Left hindlimb (tissue), 1 donor: ENCODE measurements around the gene SFI1.
"Not testable (repeated sequence)": the region's sequence is repeated elsewhere in the genome, so short reads cannot be mapped to it uniquely, and the experiment has no call there.

Experiments
- DNase-seq: peaks from one replicate; pipeline ENCODE4 v3.0.0-alpha.2; 2018

The SFI1 gene

DNA sequence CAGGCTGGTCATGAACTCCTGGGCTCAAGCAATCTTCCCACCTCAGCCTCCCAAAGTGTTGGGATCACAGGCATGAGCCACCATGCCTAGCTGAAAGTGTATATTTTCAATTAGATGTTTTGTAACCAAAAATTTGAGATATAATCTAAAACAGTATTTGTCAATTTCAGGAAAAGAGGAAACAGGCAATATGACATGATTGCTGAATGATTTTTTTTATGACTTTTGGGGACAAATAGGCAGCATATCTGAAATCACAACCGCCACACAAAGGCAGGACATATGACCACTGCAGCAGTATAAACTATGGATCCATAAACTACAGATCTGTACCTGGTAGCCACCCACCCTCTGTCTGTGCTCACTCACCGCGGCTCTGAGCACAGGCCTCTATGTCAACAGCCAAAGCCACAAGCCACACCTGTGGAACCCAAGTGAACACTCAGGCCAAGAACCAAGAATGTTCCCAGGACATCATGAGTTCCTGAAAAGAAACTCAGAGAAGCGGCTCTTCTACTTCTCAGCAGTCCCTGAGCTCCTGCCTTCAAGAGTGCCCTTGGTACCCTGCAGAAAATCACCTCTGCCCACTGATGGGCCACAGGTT, 143.2 kb downstream of the SFI1 start:
- no peak for DNase-seq

DNA sequence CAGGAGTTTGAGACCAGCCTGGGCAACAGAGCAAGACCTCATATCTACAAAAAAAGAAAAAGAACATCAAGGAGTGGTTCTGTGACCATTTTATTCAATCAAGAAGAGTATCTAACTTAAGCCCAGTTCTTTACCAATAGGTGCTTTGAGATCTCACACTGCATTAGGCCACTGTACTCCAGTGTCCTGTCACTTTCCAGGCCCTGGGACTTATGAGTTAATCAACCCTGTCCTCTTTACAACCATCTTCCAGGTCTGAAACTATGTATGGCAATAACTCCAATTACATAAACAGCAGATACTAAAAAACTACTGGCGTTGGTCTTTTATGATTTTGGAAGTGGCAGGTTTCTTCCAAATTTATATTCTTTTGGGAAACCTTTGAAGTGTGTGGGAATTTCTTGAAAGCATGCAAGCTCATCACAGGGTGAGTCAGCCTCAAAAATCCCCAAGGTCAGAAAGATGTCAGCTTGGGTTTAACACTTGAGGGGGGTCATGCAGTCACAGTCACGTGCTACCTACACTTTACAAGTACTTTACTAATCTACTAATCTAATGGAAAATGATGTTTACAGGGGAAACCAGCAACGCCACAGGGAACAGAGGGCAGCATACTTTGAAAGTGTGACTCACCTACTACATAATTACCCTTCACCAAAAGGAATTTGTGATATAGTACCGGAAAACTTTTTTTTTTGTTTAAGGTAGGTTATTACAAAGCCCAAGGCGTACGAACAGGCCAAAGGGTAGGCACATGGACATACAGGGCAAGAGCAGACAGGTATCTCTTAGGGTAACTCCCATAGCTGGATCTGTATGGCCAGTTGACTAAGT, 150.1 kb downstream of the SFI1 start:
- DNase-seq = no peak

DNA sequence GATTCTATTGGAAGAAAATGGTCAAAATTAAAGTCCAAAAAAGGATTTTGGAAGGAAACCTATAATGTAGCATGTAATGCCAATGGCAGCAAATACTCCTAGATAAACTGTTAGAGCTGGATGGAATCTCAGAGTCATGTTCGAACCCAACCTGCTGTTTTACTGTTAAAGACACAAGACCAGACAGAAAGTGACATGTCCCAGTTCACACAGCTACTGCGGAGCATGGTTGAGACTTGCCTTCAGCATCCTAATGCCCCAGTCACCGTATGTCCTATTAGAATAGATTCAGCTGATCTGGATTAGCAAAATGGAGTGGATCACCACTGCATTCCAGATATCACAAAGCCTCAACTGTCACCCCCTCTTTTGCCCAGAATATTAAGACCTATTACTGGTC, 150.7 kb downstream of the SFI1 start:
- no peak for DNase-seq

DNA sequence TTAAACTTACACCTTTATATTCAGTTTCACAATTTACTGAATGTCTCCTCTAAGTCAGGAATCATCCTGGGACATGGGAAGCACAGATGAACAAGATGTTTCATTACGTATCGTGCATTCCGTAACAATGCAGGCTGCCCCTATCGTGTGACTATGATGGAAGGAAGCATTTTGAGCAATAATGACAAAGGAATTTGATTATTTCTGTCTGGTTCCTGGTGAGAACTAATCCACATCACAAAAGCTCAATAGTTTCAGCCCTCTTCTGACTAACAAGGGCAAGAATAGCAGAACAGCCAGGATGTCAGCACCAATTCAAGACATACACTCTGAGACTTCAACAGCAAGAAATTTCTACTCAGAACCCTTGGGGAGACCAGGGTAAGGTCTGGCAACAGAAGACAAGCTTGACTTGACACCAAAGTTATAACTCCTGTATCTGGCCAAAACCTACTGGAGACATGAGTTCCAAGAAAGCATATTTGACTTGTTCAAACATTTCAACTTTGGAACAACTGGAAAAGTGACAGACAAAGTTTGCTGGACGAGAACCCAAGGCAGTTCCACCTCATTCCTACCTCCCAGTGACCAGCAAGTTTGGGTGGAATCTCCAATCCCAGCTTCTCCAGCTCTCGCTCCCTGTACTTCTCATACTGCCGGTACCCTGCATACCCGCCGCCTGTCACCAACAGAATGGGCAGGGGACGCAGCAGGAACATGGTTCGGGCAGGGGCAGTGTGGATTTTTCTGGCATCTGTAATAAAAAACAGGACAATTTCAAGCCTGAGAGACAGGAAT, 151.4 kb downstream of the SFI1 start:
- no peak for DNase-seq

DNA sequence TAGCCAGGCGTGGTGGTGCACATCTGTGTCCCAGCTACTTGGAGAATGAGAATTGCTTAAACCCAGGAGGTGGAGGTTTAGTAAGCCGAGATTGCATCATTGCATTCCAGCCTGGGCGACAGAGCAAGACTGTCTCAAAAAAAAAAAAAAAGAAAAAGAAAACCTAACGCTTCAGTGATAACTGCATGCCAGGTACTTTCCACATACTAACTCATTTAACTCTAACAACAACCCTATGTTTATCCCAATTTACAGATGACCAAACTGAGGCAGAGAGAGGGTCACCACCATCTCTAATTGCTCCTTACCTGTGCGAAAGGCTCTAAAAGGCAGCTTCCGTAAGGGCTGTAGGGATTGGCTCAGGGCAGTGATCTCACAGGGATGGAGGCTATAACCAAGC, 154.1 kb downstream of the SFI1 start:
- no peak for DNase-seq

DNA sequence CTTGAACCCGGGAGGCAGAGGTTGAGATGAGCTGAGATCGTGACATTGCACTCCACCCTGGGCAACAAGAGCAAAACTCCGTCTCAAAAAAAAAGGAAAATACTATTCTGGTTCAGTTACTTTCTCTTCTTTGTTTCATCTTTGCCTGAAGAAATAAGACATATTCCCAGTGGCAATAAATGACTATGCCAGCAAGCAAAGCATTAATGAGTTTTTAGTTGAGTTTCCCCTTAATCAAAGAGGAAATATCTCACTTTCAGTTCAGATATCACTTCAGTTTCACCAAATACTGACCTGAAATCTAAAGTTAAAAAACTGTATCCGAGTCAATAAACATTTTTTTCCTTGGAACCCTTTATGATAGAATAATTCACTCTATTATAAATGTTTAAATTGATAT, 155.3 kb downstream of the SFI1 start:
- DNase-seq = no peak

DNA sequence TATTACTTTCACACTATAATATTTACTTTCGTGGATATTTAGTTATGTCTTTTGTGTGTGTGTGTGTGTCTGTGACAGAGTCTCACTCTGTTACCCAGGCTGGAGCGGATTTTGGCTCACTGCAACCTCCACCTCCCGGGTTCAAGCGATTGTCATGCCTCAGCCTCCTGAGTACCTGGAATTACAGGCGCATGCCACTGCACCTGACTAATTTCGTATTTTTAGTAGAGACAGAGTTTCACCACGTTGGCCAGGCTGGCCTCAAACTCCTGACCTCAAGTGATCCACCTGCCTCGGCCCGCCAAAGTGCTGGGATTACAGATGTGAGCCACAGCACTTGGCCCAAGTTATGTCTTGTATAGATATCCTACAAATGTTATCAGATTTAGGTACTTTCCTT, 155.8 kb downstream of the SFI1 start:
- no peak for DNase-seq

DNA sequence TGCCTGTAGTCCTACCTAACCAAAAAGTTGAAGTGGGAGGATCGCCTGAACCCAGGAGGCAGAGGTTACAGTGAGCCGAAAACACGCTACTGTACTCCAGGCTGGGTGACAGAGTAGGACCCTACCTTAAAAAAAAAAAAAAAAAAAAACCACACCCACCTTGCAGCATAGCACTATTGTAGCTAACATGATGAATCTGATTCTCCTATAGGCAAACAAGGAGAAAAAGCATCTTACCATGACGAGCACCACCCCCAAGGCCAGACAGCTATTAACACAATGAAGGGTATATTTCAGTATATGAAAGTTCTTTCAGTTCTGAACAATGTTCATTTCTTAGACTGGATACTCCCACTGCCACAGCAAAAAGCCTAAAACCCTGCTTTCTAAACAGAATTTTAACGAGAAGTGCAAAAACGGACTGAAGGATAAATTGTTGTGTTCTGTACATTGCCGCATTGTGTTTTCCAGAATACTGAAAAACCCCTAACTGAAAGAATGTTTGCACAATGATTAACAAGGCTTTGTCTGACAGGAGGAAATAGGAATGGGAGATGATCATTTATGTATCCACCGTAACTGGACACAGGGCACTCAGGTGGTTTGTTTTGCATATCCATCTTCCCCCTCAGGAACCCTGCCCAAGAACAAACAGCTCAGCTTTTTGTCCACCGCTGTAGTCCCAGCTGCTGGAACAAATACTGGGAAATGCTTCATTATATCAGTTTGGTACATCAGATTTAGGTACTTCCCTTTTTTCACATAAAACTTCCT, 156.8 kb downstream of the SFI1 start:
- no peak for DNase-seq

DNA sequence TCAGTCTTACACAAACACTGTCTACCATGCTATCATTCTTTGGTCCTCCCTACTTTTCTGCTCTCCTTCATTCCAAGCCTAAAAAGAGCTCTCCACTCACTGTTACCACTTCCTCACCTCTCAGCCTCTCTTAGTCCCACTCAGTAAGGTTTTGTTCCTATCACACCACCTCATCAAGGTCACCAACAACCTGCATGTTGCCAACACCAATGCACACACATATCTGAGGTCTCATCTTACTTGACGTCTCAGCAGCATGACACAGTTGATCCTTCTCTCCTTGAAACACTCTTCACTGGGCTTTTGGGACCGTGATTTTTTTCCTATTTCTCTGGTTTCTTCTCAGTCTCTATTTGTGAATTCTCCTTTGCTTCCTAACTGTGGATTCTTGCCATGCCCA, 157.6 kb downstream of the SFI1 start:
- no peak for DNase-seq

DNA sequence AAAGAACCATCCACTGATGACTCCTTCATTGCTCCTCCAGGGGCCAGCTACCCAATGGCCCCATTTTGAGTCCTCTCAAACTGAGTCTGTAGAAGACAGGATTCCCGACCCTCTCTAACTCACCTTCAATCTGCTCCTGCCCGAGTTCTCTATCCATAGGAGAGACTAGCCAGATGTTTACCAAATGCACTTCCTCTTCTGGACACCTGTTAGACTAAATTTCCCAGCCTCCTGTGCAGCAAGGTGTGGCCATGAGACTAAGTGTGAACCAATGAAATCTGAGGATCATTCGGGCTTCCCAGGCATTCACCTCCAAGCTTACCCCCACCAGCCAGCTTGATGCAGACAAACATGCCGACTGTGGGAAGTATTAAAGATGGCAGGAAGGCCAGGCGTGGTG, 158.1 kb downstream of the SFI1 start:
- no peak for DNase-seq

DNA sequence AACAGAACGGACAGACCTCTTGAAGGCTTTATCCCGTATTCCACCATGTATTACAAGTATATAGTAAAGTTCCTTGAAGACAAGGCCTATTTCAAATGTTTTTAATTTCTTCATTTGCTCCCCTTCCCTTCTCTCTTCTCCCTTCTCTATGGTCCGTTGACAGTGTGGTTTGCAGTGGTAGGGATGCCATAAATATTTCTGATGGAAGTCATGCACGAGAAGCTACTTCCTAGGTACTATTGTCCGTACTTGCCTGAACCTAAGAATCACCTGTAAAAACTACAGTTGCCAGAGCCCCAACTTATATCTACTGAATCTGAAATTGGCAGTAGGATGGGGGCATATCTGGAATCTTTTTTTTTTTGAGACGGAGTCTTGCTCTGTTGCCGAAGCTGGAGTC, 162.9 kb downstream of the SFI1 start:
- no peak for DNase-seq

DNA sequence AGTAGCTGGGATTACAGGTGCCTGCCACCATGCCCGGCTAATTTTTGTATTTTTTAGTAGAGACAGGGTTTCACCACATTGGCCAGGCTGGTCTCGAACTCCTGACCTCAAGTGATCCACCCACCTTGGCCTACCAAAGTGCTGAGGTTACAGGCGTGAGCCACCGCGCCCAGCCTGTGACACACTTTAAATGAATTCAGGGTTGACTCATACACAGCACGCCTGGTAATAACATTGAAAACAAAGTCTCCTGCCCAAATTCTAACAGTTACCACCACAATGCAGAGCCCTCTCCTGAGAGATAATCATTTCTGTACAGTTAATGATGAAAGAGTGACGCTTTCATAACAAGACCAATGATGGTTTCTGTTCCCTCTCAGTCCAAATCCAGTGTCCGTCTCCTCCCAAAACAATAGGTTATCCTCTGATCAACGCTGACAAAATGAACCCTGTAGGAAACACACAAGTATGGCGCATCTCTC, 164.6 kb downstream of the SFI1 start:
- not testable (repeated sequence) for DNase-seq

DNA sequence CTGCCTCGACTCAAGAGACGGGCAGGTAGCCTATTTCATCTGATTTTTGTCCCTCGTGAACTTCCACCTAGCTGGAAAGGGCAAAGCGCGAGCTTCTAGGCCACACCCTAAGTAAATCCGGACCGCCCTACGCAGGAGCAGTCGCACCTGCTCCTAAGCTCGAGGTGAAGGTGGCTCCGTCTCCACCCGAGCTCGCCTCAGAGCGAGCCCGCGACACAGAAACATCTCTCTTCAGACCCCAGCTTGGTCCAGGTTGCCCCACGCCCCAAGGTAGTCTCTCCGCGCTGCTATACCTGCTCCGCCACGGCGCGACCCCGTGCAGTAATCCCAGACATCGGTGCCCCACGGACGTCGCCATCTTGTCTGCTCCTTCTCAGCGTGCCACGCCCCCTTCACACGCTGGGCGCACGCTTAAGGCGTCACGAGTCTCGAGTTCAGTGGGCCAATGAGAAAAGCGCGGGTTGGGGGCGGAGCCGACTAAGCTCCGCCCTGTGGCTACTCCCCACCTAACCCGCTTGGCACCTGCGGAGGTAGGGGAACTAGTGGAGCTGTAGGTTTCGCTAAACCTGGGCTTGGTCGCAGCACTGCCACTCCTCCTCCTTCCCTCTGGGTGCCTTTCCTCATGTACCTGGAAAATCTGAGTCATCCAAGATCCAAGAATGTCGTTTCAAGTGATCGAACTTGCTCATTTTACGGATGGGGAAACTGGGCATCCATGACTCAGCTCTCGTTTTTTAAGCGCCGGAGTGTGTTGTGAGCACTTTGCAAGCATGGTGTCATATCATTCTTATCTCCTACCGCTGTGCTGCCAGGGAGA, 165.7 kb downstream of the SFI1 start, which contains the start of gene PISD:
Gene PISD (minus strand): TSS at position 365 of the 817 bp plus-strand sequence. CDS start 7 bp downstream, at position 358.
- peak; percentile 96 for DNase-seq

DNA sequence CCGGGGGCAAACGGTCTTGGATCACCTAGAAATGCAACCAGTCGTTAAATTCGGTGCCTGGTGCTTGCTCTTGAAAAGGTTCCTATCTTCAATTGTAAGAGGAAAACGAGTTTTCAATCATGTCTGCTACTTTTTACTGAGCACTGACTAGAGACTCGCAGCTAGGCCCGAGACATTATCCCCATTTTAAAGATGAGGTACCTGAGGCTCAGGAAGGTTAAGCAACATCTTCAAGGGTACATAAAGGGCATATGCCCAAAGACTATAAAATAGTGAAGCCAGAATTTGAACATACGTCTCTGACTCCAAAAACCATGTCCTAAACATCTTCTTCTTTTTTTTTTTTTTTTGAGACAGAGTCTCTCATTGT, 166.3 kb downstream of the SFI1 start:
- no peak for DNase-seq
